Mesenchymal stem cell (in vitro differentiated cells and primary cell): Measurements from ENCODE around the gene ZC3H6.

Source experiments
- DNase-seq: peaks from one replicate; pipeline ENCODE4 v3.0.0-alpha.2; 2013
- H2AFZ ChIP-seq: one replicate; pipeline ENCODE4 v1.6.1; 2013; ENCODE audit warnings: low read depth, mild to moderate bottlenecking, control low read depth, inconsistent platforms, low read length, moderate library complexity
- H2AK5ac ChIP-seq: 2 replicates; pipeline ENCODE4 v1.6.1; 2013; ENCODE audit warnings: low read length, moderate library complexity, mild to moderate bottlenecking, inconsistent platforms; ENCODE audit not compliant: severe bottlenecking
- H2BK120ac ChIP-seq: one replicate; pipeline ENCODE4 v1.6.1; 2013; ENCODE audit warnings: low read depth, mild to moderate bottlenecking, inconsistent platforms, low read length, moderate library complexity
- H2BK12ac ChIP-seq, 2 experiments: one replicate each; pipeline ENCODE4 v1.6.1; 2013; ENCODE audit warnings: inconsistent platforms in 2 of 2, low read length in 2 of 2, mild to moderate bottlenecking in 2 of 2, moderate library complexity in 2 of 2, control low read depth in 1 of 2
- H2BK15ac ChIP-seq: one replicate; pipeline ENCODE4 v1.6.1; 2013; ENCODE audit warnings: mild to moderate bottlenecking, low read depth, inconsistent platforms; ENCODE audit not compliant: poor library complexity, severe bottlenecking
- H2BK5ac ChIP-seq: 2 replicates; pipeline ENCODE4 v1.6.1; 2013; ENCODE audit warnings: low read depth, mild to moderate bottlenecking, low read length, control low read depth, inconsistent platforms; ENCODE audit not compliant: poor library complexity, severe bottlenecking
- H3K14ac ChIP-seq, 2 experiments: one replicate each; pipeline ENCODE4 v1.6.1; 2013; ENCODE audit warnings: inconsistent platforms in 2 of 2, low read length in 2 of 2, control low read depth in 1 of 2, mild to moderate bottlenecking in 1 of 2, moderate library complexity in 1 of 2
- H3K18ac ChIP-seq, 2 experiments: one replicate each; pipeline ENCODE4 v1.6.1; 2013; ENCODE audit warnings: inconsistent platforms in 2 of 2, low read length in 2 of 2, control low read depth in 1 of 2, low read depth in 1 of 2, mild to moderate bottlenecking in 1 of 2
- H3K23ac ChIP-seq, 2 experiments: one replicate each; pipeline ENCODE4 v1.6.1; 2013; ENCODE audit warnings: inconsistent platforms in 2 of 2, low read length in 2 of 2, mild to moderate bottlenecking in 2 of 2, moderate library complexity in 2 of 2, control low read depth in 1 of 2
- H3K27ac ChIP-seq: 2 replicates; pipeline ENCODE4 v1.5.1; 2013; ENCODE audit warnings: mild to moderate bottlenecking, moderate library complexity, low read length, control low read depth, inconsistent platforms; ENCODE audit not compliant: poor library complexity, severe bottlenecking
- H3K27me3 ChIP-seq, 2 experiments: 2 replicates each; pipeline versions ENCODE4 v1.6.1 to v1.7.0; 2013; ENCODE audit warnings: low read length in 2 of 2, mild to moderate bottlenecking in 2 of 2, moderate library complexity in 2 of 2, control low read depth in 1 of 2, inconsistent platforms in 1 of 2; ENCODE audit not compliant: control insufficient read depth in 1 of 2, insufficient read depth in 1 of 2
- H3K36me3 ChIP-seq, 2 experiments: 2 replicates each; pipeline versions ENCODE4 v1.6.1 to v1.7.0; 2013; ENCODE audit warnings: low read length in 2 of 2, control low read depth in 1 of 2, inconsistent platforms in 1 of 2, low read depth in 1 of 2, mild to moderate bottlenecking in 1 of 2; ENCODE audit not compliant: insufficient read depth in 2 of 2, control insufficient read depth in 1 of 2
- H3K4ac ChIP-seq, 2 experiments: one replicate each; pipeline ENCODE4 v1.6.1; 2013; ENCODE audit warnings: inconsistent platforms in 2 of 2, low read length in 2 of 2, mild to moderate bottlenecking in 2 of 2, moderate library complexity in 2 of 2, control low read depth in 1 of 2, low read depth in 1 of 2
- H3K4me1 ChIP-seq: 2 replicates; pipeline ENCODE4 v1.6.1; 2013; ENCODE audit warnings: low read depth, low read length, control low read depth; ENCODE audit not compliant: control insufficient read depth, insufficient read depth
- H3K4me2 ChIP-seq: 2 replicates; pipeline ENCODE4 v1.6.1; 2013; ENCODE audit warnings: low read length, mild to moderate bottlenecking, inconsistent platforms; ENCODE audit not compliant: poor library complexity, severe bottlenecking
- H3K4me3 ChIP-seq, 2 experiments: 2 replicates each; pipeline versions ENCODE4 v1.5.1 to v1.7.0; 2013; ENCODE audit warnings: low read length in 2 of 2, mild to moderate bottlenecking in 2 of 2, control low read depth in 1 of 2, low read depth in 1 of 2; ENCODE audit not compliant: insufficient read depth in 1 of 2
- H3K79me1 ChIP-seq: replicated peaks from 2 replicates; pipeline ENCODE4 v1.6.1; 2013; ENCODE audit warnings: mild to moderate bottlenecking, control low read depth, low read length, inconsistent platforms; ENCODE audit not compliant: poor library complexity, severe bottlenecking
- H3K9ac ChIP-seq: 2 replicates; pipeline ENCODE4 v1.7.0; 2013; ENCODE audit warnings: mild to moderate bottlenecking, low read length, moderate library complexity
- H3K9me3 ChIP-seq: 2 replicates; pipeline ENCODE4 v1.7.0; 2013; ENCODE audit warnings: mild to moderate bottlenecking, low read length; ENCODE audit not compliant: control insufficient read depth
- H4K8ac ChIP-seq: one replicate; pipeline ENCODE4 v1.6.1; 2013; ENCODE audit warnings: inconsistent platforms, mild to moderate bottlenecking, low read length, moderate library complexity
- H4K91ac ChIP-seq: one replicate; pipeline ENCODE4 v1.6.1; 2013; ENCODE audit warnings: mild to moderate bottlenecking, low read length, inconsistent platforms
- WGBS: methylation state at CpG from one replicate; pipeline ENCODE4 v1.1.7; 2013; ENCODE audit warnings: mixed read lengths; 5-methylcytosine and 5-hydroxymethylcytosine counted together

Gene ZC3H6

GRCh38 chr2:112305132-112305531, 29.7 kb downstream of the ZC3H6 start:
- no peak overlapping the region for H3K4me2 ChIP-seq
- no peak overlapping the region for H2BK15ac ChIP-seq
- no peak overlapping the region for H3K4me3 ChIP-seq
- H3K9me3 ChIP-seq = no peaks in the 10 kb centered on the region
- no CpG with 5 or more reads among the region's 1 CpG for WGBS
- H3K9ac ChIP-seq = no peak overlapping the region
- H3K4me1 ChIP-seq = no peaks in the 10 kb centered on the region
- no peaks in the 10 kb centered on the region for H3K27me3 ChIP-seq
- no peak for DNase-seq
- no peak overlapping the region for H3K14ac ChIP-seq
- H2BK120ac ChIP-seq = no peak overlapping the region
- no peak overlapping the region for H4K8ac ChIP-seq
- H3K27ac ChIP-seq = no peak overlapping the region
- H3K18ac ChIP-seq = no peak overlapping the region
- H3K23ac ChIP-seq = no peak overlapping the region
- peaks cover 1% of the 10 kb centered on the region for H3K79me1 ChIP-seq
- H2BK5ac ChIP-seq = no peak overlapping the region
- peaks cover 0 to 40% of the 10 kb centered on the region in 2 experiments for H3K36me3 ChIP-seq
- H2AFZ ChIP-seq = no peak overlapping the region
- H2BK12ac ChIP-seq = no peak overlapping the region
- H4K91ac ChIP-seq = no peak overlapping the region
- no peak overlapping the region for H2AK5ac ChIP-seq
- no peak overlapping the region for H3K4ac ChIP-seq

- Histone ChIP-seq H3K14ac (no peak overlapping the region), H3K18ac (no peak overlapping the region), H3K27me3 (no peaks in the 10 kb centered on the region), H4K91ac (no peak overlapping the region), H2BK15ac (no peak overlapping the region), H3K4me3 (no peak overlapping the region), H3K4me2 (no peak overlapping the region), H2BK5ac (no peak overlapping the region), H3K36me3 (peaks cover 4 to 51% of the 10 kb centered on the region in 2 experiments), H3K9me3 (no peaks in the 10 kb centered on the region), H2BK12ac (no peak overlapping the region), H4K8ac (no peak overlapping the region), H3K79me1 (no peaks in the 10 kb centered on the region), H2AFZ (no peak overlapping the region), H3K23ac (no peak overlapping the region), H3K27ac (no peak overlapping the region), H2BK120ac (no peak overlapping the region), H3K4ac (no peak overlapping the region), H2AK5ac (no peak overlapping the region), H3K4me1 (no peaks in the 10 kb centered on the region), H3K9ac (no peak overlapping the region)
- DNase-seq = no peak
Observed at GRCh38 chr2:112310906-112311305, 35.5 kb downstream of the ZC3H6 start.

- no peaks in the 10 kb centered on the region for H3K79me1 ChIP-seq
- H3K27ac ChIP-seq = no peak overlapping the region
- H2BK120ac ChIP-seq = no peak overlapping the region
- H2AK5ac ChIP-seq = no peak overlapping the region
- H3K9ac ChIP-seq = no peak overlapping the region
- no peaks in the 10 kb centered on the region for H3K9me3 ChIP-seq
- no peak overlapping the region for H3K4me3 ChIP-seq
- no peak overlapping the region for H3K14ac ChIP-seq
- no peak overlapping the region for H4K8ac ChIP-seq
- H3K18ac ChIP-seq = no peak overlapping the region
- H2BK12ac ChIP-seq = no peak overlapping the region
- H2AFZ ChIP-seq = no peak overlapping the region
- H3K4me2 ChIP-seq = no peak overlapping the region
- peaks cover 4 to 47% of the 10 kb centered on the region in 2 experiments for H3K36me3 ChIP-seq
- no peaks in the 10 kb centered on the region for H3K27me3 ChIP-seq
- no peak overlapping the region for H2BK5ac ChIP-seq
- no peak overlapping the region for H3K23ac ChIP-seq
- no peak for DNase-seq
- H2BK15ac ChIP-seq = no peak overlapping the region
- H4K91ac ChIP-seq = no peak overlapping the region
- H3K4ac ChIP-seq = no peak overlapping the region
- no peaks in the 10 kb centered on the region for H3K4me1 ChIP-seq
Observed at GRCh38 chr2:112311932-112312331, 36.5 kb downstream of the ZC3H6 start.

- Histone ChIP-seq H4K91ac (no peak overlapping the region), H2BK12ac (no peak overlapping the region), H3K23ac (no peak overlapping the region), H3K27ac (no peak overlapping the region), H3K4me2 (no peak overlapping the region), H3K36me3 (peaks cover 4 to 40% of the 10 kb centered on the region in 2 experiments), H3K9me3 (no peaks in the 10 kb centered on the region), H3K79me1 (no peaks in the 10 kb centered on the region), H2BK5ac (no peak overlapping the region), H3K9ac (no peak overlapping the region), H2AFZ (no peak overlapping the region), H3K4me1 (no peaks in the 10 kb centered on the region), H4K8ac (no peak overlapping the region), H2AK5ac (no peak overlapping the region), H3K4me3 (no peak overlapping the region), H2BK120ac (no peak overlapping the region), H3K14ac (no peak overlapping the region), H3K4ac (no peak overlapping the region), H3K27me3 (no peaks in the 10 kb centered on the region), H2BK15ac (no peak overlapping the region), H3K18ac (no peak overlapping the region)
- 100% methylated on average over 1 of the region's 2 CpGs for WGBS
- DNase-seq = no peak
Observed at GRCh38 chr2:112312821-112313220, 37.4 kb downstream of the ZC3H6 start.
